Neuronal stem cell (in vitro differentiated cells): ENCODE measurements around the gene APOBEC2.
A peak's percentile ranks its signal among the peaks of the same experiment; 100 is the strongest.

ENCODE experiments used
- DNase-seq: peaks from one replicate; pipeline ENCODE4 v3.0.0-alpha.2; 2013; ENCODE audit warnings: low spot score
- H2AFZ ChIP-seq: one replicate; pipeline ENCODE4 v1.6.1; 2013; ENCODE audit warnings: mild to moderate bottlenecking, low read length, inconsistent platforms
- H2AK5ac ChIP-seq: 2 replicates; pipeline ENCODE4 v1.6.1; 2013; ENCODE audit warnings: low read depth, mild to moderate bottlenecking, inconsistent platforms, low read length, moderate library complexity, mixed read lengths
- H2BK120ac ChIP-seq: 2 replicates; pipeline ENCODE4 v1.6.1; 2013; ENCODE audit warnings: low read depth, mild to moderate bottlenecking, inconsistent platforms, low read length, moderate library complexity, mixed read lengths
- H2BK12ac ChIP-seq: one replicate; pipeline ENCODE4 v1.6.1; 2013; ENCODE audit warnings: low read length, inconsistent platforms
- H2BK15ac ChIP-seq: 2 replicates; pipeline ENCODE4 v1.6.1; 2013; ENCODE audit warnings: mild to moderate bottlenecking, low read length, inconsistent platforms, mixed read lengths
- H2BK5ac ChIP-seq: one replicate; pipeline ENCODE4 v1.6.1; 2013; ENCODE audit warnings: inconsistent platforms, mild to moderate bottlenecking, low read length, moderate library complexity
- H3K14ac ChIP-seq: one replicate; pipeline ENCODE4 v1.6.1; 2013; ENCODE audit warnings: low read length, inconsistent platforms
- H3K18ac ChIP-seq: 2 replicates; pipeline ENCODE4 v1.6.1; 2013; ENCODE audit warnings: low read length, inconsistent platforms
- H3K23ac ChIP-seq: 2 replicates; pipeline ENCODE4 v1.6.1; 2013; ENCODE audit warnings: low read depth, mild to moderate bottlenecking, mixed read lengths, low read length, inconsistent platforms; ENCODE audit not compliant: poor library complexity
- H3K27ac ChIP-seq: replicated peaks from 3 replicates; pipeline ENCODE4 v1.5.1; 2013; ENCODE audit warnings: low read length, inconsistent platforms
- H3K27me3 ChIP-seq, 3 experiments: 2 replicates each; pipeline ENCODE4 v1.6.1; 2013; ENCODE audit warnings: low read length in 3 of 3, mild to moderate bottlenecking in 2 of 3, inconsistent platforms in 1 of 3, low read depth in 1 of 3, mixed read lengths in 1 of 3, moderate library complexity in 1 of 3; ENCODE audit not compliant: control insufficient read depth in 3 of 3, insufficient read depth in 3 of 3
- H3K36me3 ChIP-seq, 2 donors: replicated peaks in 1 of 2; 2 replicates each; pipeline ENCODE4 v1.6.1; 2013; ENCODE audit warnings: low read length in 2 of 2; ENCODE audit not compliant: control insufficient read depth in 2 of 2, insufficient read depth in 2 of 2
- H3K4ac ChIP-seq: 2 replicates; pipeline ENCODE4 v1.6.1; 2013; ENCODE audit warnings: inconsistent platforms, mild to moderate bottlenecking, low read length, moderate library complexity
- H3K4me1 ChIP-seq, 2 donors: 1 replicate in 1 of 2; 2 replicates in 1 of 2; pipeline ENCODE4 v1.6.1; 2013; ENCODE audit warnings: low read length in 2 of 2, low read depth in 1 of 2; ENCODE audit not compliant: control insufficient read depth in 2 of 2, insufficient read depth in 1 of 2
- H3K4me2 ChIP-seq: one replicate; pipeline ENCODE4 v1.6.1; 2013; ENCODE audit warnings: mild to moderate bottlenecking, low read length, inconsistent platforms; ENCODE audit not compliant: insufficient read depth, poor library complexity, severe bottlenecking
- H3K4me3 ChIP-seq, 2 donors: 2 replicates each; pipeline ENCODE4 v1.5.1; 2013; ENCODE audit warnings: low read length in 2 of 2, mild to moderate bottlenecking in 2 of 2, inconsistent platforms in 1 of 2, moderate library complexity in 1 of 2
- H3K79me1 ChIP-seq: one replicate; pipeline ENCODE4 v1.6.1; 2013; ENCODE audit warnings: low read depth, mild to moderate bottlenecking, inconsistent platforms, low read length, moderate library complexity
- H3K9ac ChIP-seq: one replicate; pipeline ENCODE4 v1.6.1; 2013; ENCODE audit warnings: mild to moderate bottlenecking, low read depth, low read length, inconsistent platforms; ENCODE audit not compliant: poor library complexity
- H3K9me3 ChIP-seq, 2 donors: replicated peaks in 1 of 2; 2 replicates each; pipeline versions ENCODE3 to v1.6.1; 2013; ENCODE audit warnings: low read length in 2 of 2, mild to moderate bottlenecking in 2 of 2, inconsistent platforms in 1 of 2, low read depth in 1 of 2, mixed read lengths in 1 of 2, moderate library complexity in 1 of 2; ENCODE audit not compliant: control insufficient read depth in 2 of 2, insufficient read depth in 1 of 2
- H4K8ac ChIP-seq: one replicate; pipeline ENCODE4 v1.6.1; 2013; ENCODE audit warnings: low read depth, mild to moderate bottlenecking, inconsistent platforms, low read length, moderate library complexity
- H4K91ac ChIP-seq: one replicate; pipeline ENCODE4 v1.6.1; 2013; ENCODE audit warnings: low read length, low read depth, mild to moderate bottlenecking, inconsistent platforms; ENCODE audit not compliant: poor library complexity
- WGBS, 2 donors: extraction: QIAGEN DNeasy Blood & Tissue Kit; methylation state at CpG; one replicate each; pipeline ENCODE4 v1.1.7; 2013; ENCODE audit warnings: missing lambda C conversion rate in 2 of 2, mixed read lengths in 1 of 2; ENCODE audit not compliant: insufficient read length in 2 of 2, insufficient replicate concordance in 1 of 2; ENCODE audit errors: extremely low coverage in 2 of 2; 5-methylcytosine and 5-hydroxymethylcytosine counted together

The APOBEC2 gene

GRCh38 chr6:41092421-41093140 is 39.6 kb downstream of the APOBEC2 start:
- DNase-seq = no peak
- Histone ChIP-seq H3K23ac (no peak overlapping the region), H2BK15ac (no peak overlapping the region), H2AFZ (no peak overlapping the region), H3K9ac (no peak overlapping the region), H3K18ac (no peak overlapping the region), H3K4ac (no peak overlapping the region), H3K27ac (no peak overlapping the region), H2BK5ac (no peak overlapping the region), H2BK120ac (no peak overlapping the region), H3K4me3 (no peak overlapping the region), H3K4me2 (no peak overlapping the region), H3K4me1 (no peaks in the 10 kb centered on the region), H3K14ac (no peak overlapping the region), H3K79me1 (no peaks in the 10 kb centered on the region), H3K27me3 (no peaks in the 10 kb centered on the region), H4K91ac (no peak overlapping the region), H2BK12ac (no peak overlapping the region), H4K8ac (no peak overlapping the region), H3K9me3 (no peaks in the 10 kb centered on the region), H3K36me3 (peaks cover 42 to 97% of the 10 kb centered on the region in 2 donors), H2AK5ac (no peak overlapping the region)
- no CpG with 5 or more reads among the region's 4 CpGs for WGBS, 2 donors

- Histone ChIP-seq H4K91ac (no peak overlapping the region), H2BK15ac (no peak overlapping the region), H3K18ac (no peak overlapping the region), H2BK120ac (no peak overlapping the region), H3K27me3 (no peaks in the 10 kb centered on the region), H2BK5ac (no peak overlapping the region), H3K23ac (no peak overlapping the region), H3K9ac (no peak overlapping the region), H4K8ac (no peak overlapping the region), H3K4me3 (no peak overlapping the region), H3K4me2 (no peak overlapping the region), H2BK12ac (no peak overlapping the region), H3K79me1 (no peaks in the 10 kb centered on the region), H2AK5ac (no peak overlapping the region), H3K4me1 (no peaks in the 10 kb centered on the region), H2AFZ (no peak overlapping the region), H3K14ac (no peak overlapping the region), H3K27ac (no peak overlapping the region), H3K9me3 (no peaks in the 10 kb centered on the region), H3K4ac (no peak overlapping the region), H3K36me3 (peaks cover 50 to 99% of the 10 kb centered on the region in 2 donors)
- DNase-seq = no peak
- no CpG with 5 or more reads among the region's 6 CpGs for WGBS, 2 donors
These were observed 40.7 kb downstream of the APOBEC2 start for GRCh38 chr6:41093729-41094128.

GRCh38 chr6:41097467-41098090 is 44.6 kb downstream of the APOBEC2 start:
- Histone ChIP-seq H3K9me3 (no peaks in the 10 kb centered on the region), H3K14ac (no peak overlapping the region), H2BK12ac (no peak overlapping the region), H4K91ac (no peak overlapping the region), H3K4ac (no peak overlapping the region), H4K8ac (peak overlapping the region; percentile 31), H3K9ac (peak overlapping the region; percentile 7), H3K18ac (no peak overlapping the region), H2BK120ac (no peak overlapping the region), H2BK15ac (no peak overlapping the region), H2BK5ac (no peak overlapping the region), H3K36me3 (peaks cover 41 to 87% of the 10 kb centered on the region in 2 donors), H2AFZ (no peak overlapping the region), H3K4me1 (no peaks in the 10 kb centered on the region), H3K79me1 (no peaks in the 10 kb centered on the region), H3K27me3 (no peaks in the 10 kb centered on the region), H3K27ac (no peak overlapping the region), H3K23ac (no peak overlapping the region), H2AK5ac (no peak overlapping the region), H3K4me2 (no peak overlapping the region), H3K4me3 (no peak overlapping the region)
- no peak for DNase-seq
- no CpG with 5 or more reads among the region's 5 CpGs for WGBS, 2 donors

GRCh38 chr6:41098366-41098765 is 45.4 kb downstream of the APOBEC2 start:
- Histone ChIP-seq H3K27me3 (no peaks in the 10 kb centered on the region), H2AFZ (no peak overlapping the region), H3K14ac (no peak overlapping the region), H3K79me1 (no peaks in the 10 kb centered on the region), H2BK15ac (no peak overlapping the region), H3K18ac (no peak overlapping the region), H4K91ac (no peak overlapping the region), H3K23ac (no peak overlapping the region), H3K4me2 (no peak overlapping the region), H2BK5ac (no peak overlapping the region), H3K36me3 (peaks cover 36 to 79% of the 10 kb centered on the region in 2 donors), H3K9me3 (no peaks in the 10 kb centered on the region), H2BK120ac (no peak overlapping the region), H2AK5ac (no peak overlapping the region), H3K4me1 (no peaks in the 10 kb centered on the region), H3K4ac (no peak overlapping the region), H2BK12ac (no peak overlapping the region), H3K4me3 (no peak overlapping the region), H3K27ac (no peak overlapping the region), H3K9ac (no peak overlapping the region), H4K8ac (no peak overlapping the region)
- no CpG with 5 or more reads among the region's 3 CpGs for WGBS, 2 donors
- DNase-seq = no peak
